ENCODE results near the gene PIP4K2B.

- TF ChIP-seq CTCF (IDR thresholded peaks at IDR 0.05; ENCODE audit: low read depth, low read length): no peak
- TF ChIP-seq, protein P1, sequence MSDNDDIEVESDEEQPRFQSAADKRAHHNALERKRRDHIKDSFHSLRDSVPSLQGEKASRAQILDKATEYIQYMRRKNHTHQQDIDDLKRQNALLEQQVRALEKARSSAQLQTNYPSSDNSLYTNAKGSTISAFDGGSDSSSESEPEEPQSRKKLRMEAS (IDR thresholded peaks at IDR 0.05; ENCODE audit: low read depth, low read length): no peak
These were observed 65.9 kb downstream of the PIP4K2B start for GRCh38 chr17:38733282-38733981.
